MM.1S (cell line): Measurements from ENCODE around the gene LUC7L.

Source experiments
- EZH2 ChIP-seq: fragments of 300-600 bp; sonication (generic); optimal IDR thresholded peaks from 2 replicates; pipeline ENCODE3; 2017; ENCODE audit warnings: low read depth, mild to moderate bottlenecking, antibody characterized with exemption, low read length, mixed read lengths
- EZH2phosphoT487 ChIP-seq: fragments of 300-600 bp; sonication (generic); IDR thresholded peaks from 2 replicates; pipeline ENCODE4 v1.6.1; 2018; ENCODE audit warnings: antibody characterized with exemption, low read length
- TF ChIP-seq, protein P1 (sequence below): fragments of 300-600 bp; sonication (generic); IDR thresholded peaks from 2 replicates; pipeline ENCODE4 v1.5.1; 2016; ENCODE audit warnings: antibody characterized with exemption, low read length, mixed read lengths

GRCh38 chr16:249431-249830 is 20.2 kb upstream of the LUC7L start:
- TF ChIP-seq, protein P1, sequence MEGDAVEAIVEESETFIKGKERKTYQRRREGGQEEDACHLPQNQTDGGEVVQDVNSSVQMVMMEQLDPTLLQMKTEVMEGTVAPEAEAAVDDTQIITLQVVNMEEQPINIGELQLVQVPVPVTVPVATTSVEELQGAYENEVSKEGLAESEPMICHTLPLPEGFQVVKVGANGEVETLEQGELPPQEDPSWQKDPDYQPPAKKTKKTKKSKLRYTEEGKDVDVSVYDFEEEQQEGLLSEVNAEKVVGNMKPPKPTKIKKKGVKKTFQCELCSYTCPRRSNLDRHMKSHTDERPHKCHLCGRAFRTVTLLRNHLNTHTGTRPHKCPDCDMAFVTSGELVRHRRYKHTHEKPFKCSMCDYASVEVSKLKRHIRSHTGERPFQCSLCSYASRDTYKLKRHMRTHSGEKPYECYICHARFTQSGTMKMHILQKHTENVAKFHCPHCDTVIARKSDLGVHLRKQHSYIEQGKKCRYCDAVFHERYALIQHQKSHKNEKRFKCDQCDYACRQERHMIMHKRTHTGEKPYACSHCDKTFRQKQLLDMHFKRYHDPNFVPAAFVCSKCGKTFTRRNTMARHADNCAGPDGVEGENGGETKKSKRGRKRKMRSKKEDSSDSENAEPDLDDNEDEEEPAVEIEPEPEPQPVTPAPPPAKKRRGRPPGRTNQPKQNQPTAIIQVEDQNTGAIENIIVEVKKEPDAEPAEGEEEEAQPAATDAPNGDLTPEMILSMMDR = no peak
- TF ChIP-seq EZH2 (no peak), EZH2phosphoT487 (no peak)
